ENCODE measurements around the gene C12orf57. TPM values are rescaled to one million over a fixed set of nuclear protein-coding genes. Genes with fewer than 3 reads are reported as not detected.

The C12orf57 gene
- total and polyA plus RNA-seq, 9 of the 15 experiments (the other 6 are each of a cell fraction or from before 2014, with no cell fraction given) = 26.7 to 191 (median 107) TPM

DNA sequence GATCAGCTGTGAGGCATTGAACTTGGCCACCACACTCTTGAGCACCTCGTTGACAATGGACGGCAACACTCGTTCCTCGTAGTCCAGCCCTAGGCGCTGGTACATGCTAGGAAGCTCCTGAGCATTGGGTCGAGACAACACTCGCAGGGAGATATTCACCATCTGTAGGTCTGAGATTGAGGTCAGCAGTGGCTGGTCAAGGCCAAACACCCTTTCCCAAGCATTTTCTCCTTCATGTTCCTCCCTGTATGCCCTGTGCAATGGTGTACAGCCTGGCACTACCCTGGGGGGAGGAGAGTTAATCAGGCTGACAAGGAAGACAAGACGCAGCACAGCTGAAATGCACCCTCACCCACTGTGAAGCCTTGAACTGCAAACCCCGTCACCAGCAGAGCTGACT, 24.6 kb downstream of the C12orf57 start:
- intact Hi-C loops (cut with micrococcal nuclease) (loop anchor here (10.0 kb wide), 1 partner anchor 216 kb away; the partner anchor contains the start of gene PEX5), in situ Hi-C loops (cut with MboI) (no loop called here)
- ATAC-seq = no peak
- Histone ChIP-seq H4K20me1 (replicated peaks; ENCODE audit: control insufficient read depth, insufficient read depth, low read length) (no peaks in the 10 kb centered on the region), H2AFZ (ENCODE audit: low read depth, low read length) (no peak overlapping the region), H3K4me1 (replicated peaks in 1 of 2; ENCODE audit: control insufficient read depth in 2 of 2, insufficient read depth in 2 of 2, low read length in 2 of 2) (peaks cover 37 to 40% of the 10 kb centered on the region in 2 experiments; a peak in 4 of 5 replicates), H3K9me1 (ENCODE audit: control insufficient read depth, insufficient read depth, low read length) (no peaks in the 10 kb centered on the region), H3K36me3 (ENCODE audit: control insufficient read depth, insufficient read depth, low read length) (peaks cover 65% of the 10 kb centered on the region), H3K27me3 (ENCODE audit: control insufficient read depth in 2 of 2, insufficient read depth in 2 of 2, low read length in 2 of 2) (no peaks in the 10 kb centered on the region), H3K79me2 (ENCODE audit: control insufficient read depth, insufficient read depth, low read length) (peaks cover 64% of the 10 kb centered on the region), H3K4me3 (peak overlapping the region; percentile 97; the same call in 1 of the 2 replicates), H3K9me3 (replicated peaks; ENCODE audit: control insufficient read depth, insufficient read depth, low read depth, low read length) (no peaks in the 10 kb centered on the region), H3K9ac (ENCODE audit: insufficient read depth in 1 of 2, low read depth in 2 of 2, low read length in 2 of 2) (peak overlapping the region; percentile 70 to 99), H3K4me2 (ENCODE audit: insufficient read depth, low read length) (peak overlapping the region; percentile 99; the same call in 1 of the 2 replicates), H3K27ac (ENCODE audit: extremely low read depth, low read depth, low read length) (peak overlapping the region; percentile 99; the same call in 2 of the 3 replicates)
- WGBS (ENCODE audit: insufficient coverage, low coverage, missing lambda C conversion rate) = 94% methylated on average over 8 of the region's 9 CpGs
- no TSS peak for BruUV-seq (replicated peaks)
- ChIA-PET POLR2A (interaction anchor here (0.6 to 3.0 kb wide), 6 partner anchors 10 to 96 kb away, joined by 3 to 10 read pairs (median 4); partner anchors contain the start of genes C12orf57, LPCAT3, RNU7-1 and SPSB2), CTCF (ENCODE audit: low intra/inter-chr PET ratio) (no interaction called here)
- DNase-seq (ENCODE audit: extremely low read depth in 1 of 4, low spot score in 3 of 4) = no peak
- FAIRE-seq = no peak
- no peak for TF ChIP-seq DNMT1 (IDR thresholded peaks at IDR 0.05)
- TF ChIP-seq TEAD4 (IDR thresholded peaks at IDR 0.05; ENCODE audit: low read length) = no peak
- no peak for TF ChIP-seq TEAD4 (CRISPR knock-in tag; IDR thresholded peaks at IDR 0.05; ENCODE audit: borderline replicate concordance)
- TF ChIP-seq COPS2 (conservative IDR thresholded peaks at IDR 0.05) = no peak
- TF ChIP-seq HNRNPL (IDR thresholded peaks at IDR 0.05; ENCODE audit: low read depth, low read length) = no peak

- H3K9me1 ChIP-seq (ENCODE audit: control insufficient read depth, insufficient read depth, low read length) = no peaks in the 10 kb centered on the region
- FAIRE-seq (no peak), ATAC-seq (peak; percentile 15), DNase-seq (ENCODE audit: extremely low read depth in 1 of 4, low spot score in 3 of 4) (peak in 1 of 4 experiments; percentile 49)
- peak overlapping the region; percentile 99 for H3K9ac ChIP-seq (ENCODE audit: insufficient read depth in 1 of 2, low read depth in 2 of 2, low read length in 2 of 2)
- CTCF ChIA-PET (ENCODE audit: low intra/inter-chr PET ratio) = no interaction called here
- 0 out of 2 replicates have a peak overlapping the region, but pooled peaks have one; percentile 12 for H2AFZ ChIP-seq (ENCODE audit: low read depth, low read length)
- no peaks in the 10 kb centered on the region for H4K20me1 ChIP-seq (replicated peaks; ENCODE audit: control insufficient read depth, insufficient read depth, low read length)
- H3K4me1 ChIP-seq (replicated peaks in 1 of 2; ENCODE audit: control insufficient read depth in 2 of 2, insufficient read depth in 2 of 2, low read length in 2 of 2) = peaks cover 22 to 25% of the 10 kb centered on the region in 2 experiments; a peak in 4 of 5 replicates
- BruUV-seq (replicated peaks) = TSS peak; percentile 55
- H3K9me3 ChIP-seq (replicated peaks; ENCODE audit: control insufficient read depth, insufficient read depth, low read depth, low read length) = no peaks in the 10 kb centered on the region
- peaks cover 73% of the 10 kb centered on the region for H3K79me2 ChIP-seq (ENCODE audit: control insufficient read depth, insufficient read depth, low read length)
- peak overlapping the region; percentile 97 for H3K4me3 ChIP-seq
- intact Hi-C loops (cut with micrococcal nuclease) (loop anchor here (5.0 kb wide), 2 partner anchors 47 to 72 kb away; partner anchors contain the start of gene LPCAT3), in situ Hi-C loops (cut with MboI) (no loop called here)
- no peaks in the 10 kb centered on the region for H3K27me3 ChIP-seq (ENCODE audit: control insufficient read depth in 2 of 2, insufficient read depth in 2 of 2, low read length in 2 of 2)
- WGBS (ENCODE audit: insufficient coverage, low coverage, missing lambda C conversion rate) = 2% methylated on average over 18 of the region's 31 CpGs
- H3K36me3 ChIP-seq (ENCODE audit: control insufficient read depth, insufficient read depth, low read length) = peaks cover 74% of the 10 kb centered on the region
- H3K4me2 ChIP-seq (ENCODE audit: insufficient read depth, low read length) = peak overlapping the region; percentile 99
- POLR2A ChIA-PET = interaction anchor here (3.0 kb wide), 1 partner anchor 26 kb away, joined by 10 read pairs; the partner anchor contains the start of genes C12orf57 and RNU7-1
- peak overlapping the region; percentile 99 for H3K27ac ChIP-seq (ENCODE audit: extremely low read depth, low read depth, low read length)
- no peak for TF ChIP-seq TARDBP (IDR thresholded peaks at IDR 0.05)
Observed at GRCh38 chr12:6970096-6970527, 26.3 kb downstream of the C12orf57 start.
